ENCODE data around the gene MRPL24.

DNA sequence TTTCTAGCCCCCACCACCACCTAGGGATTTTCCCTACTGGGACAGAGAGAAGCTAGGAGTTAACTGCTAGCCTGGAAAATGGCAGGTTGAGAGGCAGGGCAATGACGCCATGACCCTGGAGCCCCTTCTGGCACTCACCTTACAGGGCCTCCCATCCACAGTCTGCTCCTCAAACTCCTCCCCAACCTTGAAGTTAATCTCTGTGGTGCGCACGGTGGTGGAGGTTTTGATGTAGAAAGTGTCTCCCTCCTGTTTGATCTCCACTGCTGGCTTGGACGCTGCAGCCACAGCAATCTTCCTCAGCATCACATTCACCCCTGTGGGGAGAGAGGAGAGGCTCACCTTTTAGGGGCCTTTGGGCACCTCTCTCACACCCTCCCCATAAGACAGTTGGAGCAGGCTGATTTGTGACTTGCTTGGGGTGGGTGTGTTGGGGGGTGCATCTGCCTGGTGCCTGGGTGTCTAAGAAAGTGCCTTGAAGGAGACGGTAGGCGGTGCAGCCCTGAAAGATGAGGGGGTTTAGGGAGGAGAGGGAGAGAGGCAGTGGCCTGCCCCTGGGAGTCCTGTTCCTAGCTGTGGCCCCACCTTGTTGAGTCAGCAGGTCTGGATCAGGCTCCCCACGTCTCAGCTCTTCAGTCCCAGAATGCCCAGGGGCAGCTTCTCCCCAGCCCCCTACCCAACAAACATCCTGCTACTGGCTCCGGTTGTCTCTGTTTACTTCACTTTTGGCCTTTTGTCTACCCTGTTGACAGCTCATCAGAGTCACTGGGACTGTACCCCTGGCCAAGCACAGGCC is 40.0 kb downstream of the MRPL24 start:
- TF ChIP-seq, protein P1, sequence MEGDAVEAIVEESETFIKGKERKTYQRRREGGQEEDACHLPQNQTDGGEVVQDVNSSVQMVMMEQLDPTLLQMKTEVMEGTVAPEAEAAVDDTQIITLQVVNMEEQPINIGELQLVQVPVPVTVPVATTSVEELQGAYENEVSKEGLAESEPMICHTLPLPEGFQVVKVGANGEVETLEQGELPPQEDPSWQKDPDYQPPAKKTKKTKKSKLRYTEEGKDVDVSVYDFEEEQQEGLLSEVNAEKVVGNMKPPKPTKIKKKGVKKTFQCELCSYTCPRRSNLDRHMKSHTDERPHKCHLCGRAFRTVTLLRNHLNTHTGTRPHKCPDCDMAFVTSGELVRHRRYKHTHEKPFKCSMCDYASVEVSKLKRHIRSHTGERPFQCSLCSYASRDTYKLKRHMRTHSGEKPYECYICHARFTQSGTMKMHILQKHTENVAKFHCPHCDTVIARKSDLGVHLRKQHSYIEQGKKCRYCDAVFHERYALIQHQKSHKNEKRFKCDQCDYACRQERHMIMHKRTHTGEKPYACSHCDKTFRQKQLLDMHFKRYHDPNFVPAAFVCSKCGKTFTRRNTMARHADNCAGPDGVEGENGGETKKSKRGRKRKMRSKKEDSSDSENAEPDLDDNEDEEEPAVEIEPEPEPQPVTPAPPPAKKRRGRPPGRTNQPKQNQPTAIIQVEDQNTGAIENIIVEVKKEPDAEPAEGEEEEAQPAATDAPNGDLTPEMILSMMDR (IDR thresholded peaks at IDR 0.05; ENCODE audit: insufficient read depth, low read depth, low read length): no peak
- no peak for TF ChIP-seq EZH2 (IDR thresholded peaks at IDR 0.05; ENCODE audit: insufficient read depth, low read length)
